HepG2 (cell line): Measurements from ENCODE around the gene LAMC1. TPM values are rescaled to one million over a fixed set of nuclear protein-coding genes. Genes with fewer than 3 reads are reported as not detected.

Experiments
- ELF1 ChIP-seq: sonication (generic); formaldehyde crosslinking; IDR thresholded peaks from 2 replicates; pipeline ENCODE4 v1.4.0; 2020; ENCODE audit warnings: missing genetic modification reagents
- HDAC1 ChIP-seq: sonication (generic); formaldehyde crosslinking; IDR thresholded peaks from 2 replicates; pipeline ENCODE4 v1.5.1; 2020; ENCODE audit warnings: mild to moderate bottlenecking, missing genetic modification reagents
- MIER3 ChIP-seq: IDR thresholded peaks from 2 replicates; pipeline ENCODE4 v1.6.1; 2016; ENCODE audit warnings: missing compliant biosample characterization, borderline replicate concordance
- MZF1 ChIP-seq: sonication (generic); formaldehyde crosslinking; IDR thresholded peaks from 2 replicates; pipeline ENCODE4 v1.8.1; 2023; ENCODE audit warnings: mild to moderate bottlenecking, missing genetic modification reagents, borderline replicate concordance
- NFE2 ChIP-seq: sonication (generic); formaldehyde crosslinking; IDR thresholded peaks from 2 replicates; pipeline ENCODE4 v1.4.0; 2020; ENCODE audit warnings: missing genetic modification reagents
- NFE2L1 ChIP-seq: sonication (generic); formaldehyde crosslinking; IDR thresholded peaks from 2 replicates; pipeline ENCODE4 v1.4.0; 2020; ENCODE audit warnings: missing genetic modification reagents, mild to moderate bottlenecking, borderline replicate concordance
- RBM22 ChIP-seq: fragments of 200-400 bp; formaldehyde crosslinking; optimal IDR thresholded peaks from 2 replicates; pipeline ENCODE3; 2017; ENCODE audit warnings: mild to moderate bottlenecking, low read length, moderate library complexity
- RXRA ChIP-seq: sonication (generic); formaldehyde crosslinking; IDR thresholded peaks from 2 replicates; pipeline ENCODE4 v1.5.1; 2020; ENCODE audit warnings: missing genetic modification reagents
- SNRNP70 ChIP-seq: fragments of 200-400 bp; formaldehyde crosslinking; IDR thresholded peaks from 2 replicates; pipeline ENCODE4 v1.6.1; 2017; ENCODE audit warnings: mild to moderate bottlenecking, low read depth, low read length, moderate library complexity
- TMF1 ChIP-seq: sonication (generic); formaldehyde crosslinking; IDR thresholded peaks from 2 replicates; pipeline ENCODE4 v1.8.1; 2022; ENCODE audit warnings: low read depth, missing genetic modification reagents
- ZBTB1 ChIP-seq: sonication (generic); formaldehyde crosslinking; IDR thresholded peaks from 2 replicates; pipeline ENCODE4 v1.4.0; 2020; ENCODE audit warnings: missing genetic modification reagents, borderline replicate concordance
- ZFP36L1 ChIP-seq: sonication (generic); formaldehyde crosslinking; IDR thresholded peaks from 2 replicates; pipeline ENCODE4 v1.8.0; 2022; ENCODE audit warnings: mild to moderate bottlenecking, missing genetic modification reagents, moderate library complexity
- ZFP82 ChIP-seq: sonication (generic); formaldehyde crosslinking; IDR thresholded peaks from 2 replicates; pipeline ENCODE4 v1.5.1; 2020; ENCODE audit warnings: mild to moderate bottlenecking, missing genetic modification reagents, borderline replicate concordance
- ZKSCAN5 ChIP-seq: sonication (generic); formaldehyde crosslinking; IDR thresholded peaks from 2 replicates; pipeline ENCODE4 v1.5.1; 2020; ENCODE audit warnings: mild to moderate bottlenecking, missing genetic modification reagents
- ZNF326 ChIP-seq: sonication (generic); formaldehyde crosslinking; IDR thresholded peaks from 2 replicates; pipeline ENCODE4 v1.4.0; 2020; ENCODE audit warnings: missing genetic modification reagents, borderline replicate concordance
- ZNF546 ChIP-seq: sonication (generic); formaldehyde crosslinking; conservative IDR thresholded peaks from 2 replicates; pipeline ENCODE4 v1.8.1; 2023; ENCODE audit warnings: mild to moderate bottlenecking, missing genetic modification reagents
- polyA plus RNA-seq, 8 experiments: library from polyadenylated mRNA; depleted of rRNA in 3 of 8; stranded (reverse) in 7 of 8; unstranded in 1 of 8; fragments of >200 nt; fragmentation: Illumina TruSeq in 4 of 8; extraction: Trizol in 4 of 8; gene quantifications; 2 replicates each; pipeline versions ENCODE4 v1.2.1 to v1.2.3, GENCODE V29; 2011 to 2016; ENCODE audit warnings: low read depth in 4 of 8, missing spikeins in 1 of 8, mixed read lengths in 1 of 8; ENCODE audit not compliant: insufficient read depth in 1 of 8
- total RNA-seq, 5 experiments: library from RNA; depleted of rRNA; stranded (reverse); fragments of >200 nt; fragmentation: Illumina TruSeq; extraction: Trizol; gene quantifications; 2 replicates each; pipeline ENCODE4 v1.2.3, GENCODE V29; 2016; ENCODE audit warnings: low read depth in 1 of 5
- TF ChIP-seq, protein P1 (sequence below): IDR thresholded peaks from 2 replicates; pipeline ENCODE4 v1.6.1; 2016
- TF ChIP-seq, protein P2 (sequence below), 2 experiments: sonication (generic) in 1 of 2; formaldehyde crosslinking in 1 of 2; IDR thresholded peaks; 2 replicates each; pipeline versions ENCODE4 v1.4.0 to v1.6.1; 2018 to 2020; ENCODE audit warnings: missing genetic modification reagents in 2 of 2, borderline replicate concordance in 1 of 2, low read depth in 1 of 2, mild to moderate bottlenecking in 1 of 2, missing biosample characterization in 1 of 2
- TF ChIP-seq, protein P3 (sequence below): sonication (generic); formaldehyde crosslinking; IDR thresholded peaks from 2 replicates; pipeline ENCODE4 v1.5.1; 2020; ENCODE audit warnings: mild to moderate bottlenecking, missing genetic modification reagents, moderate library complexity
- TF ChIP-seq, protein P4 (sequence below): sonication (generic); formaldehyde crosslinking; conservative IDR thresholded peaks from 2 replicates; pipeline ENCODE4 v1.8.1; 2023; ENCODE audit warnings: missing genetic modification reagents
- TF ChIP-seq, protein P5 (sequence below): sonication (generic); formaldehyde crosslinking; IDR thresholded peaks from 2 replicates; pipeline ENCODE4 v1.8.0; 2022; ENCODE audit warnings: mild to moderate bottlenecking, missing genetic modification reagents, moderate library complexity

Gene LAMC1
- total and polyA plus RNA-seq, 2 of the 13 experiments (the other 11 are each of a cell fraction or from before 2014, with no cell fraction given): 58.5 to 137 TPM

DNA sequence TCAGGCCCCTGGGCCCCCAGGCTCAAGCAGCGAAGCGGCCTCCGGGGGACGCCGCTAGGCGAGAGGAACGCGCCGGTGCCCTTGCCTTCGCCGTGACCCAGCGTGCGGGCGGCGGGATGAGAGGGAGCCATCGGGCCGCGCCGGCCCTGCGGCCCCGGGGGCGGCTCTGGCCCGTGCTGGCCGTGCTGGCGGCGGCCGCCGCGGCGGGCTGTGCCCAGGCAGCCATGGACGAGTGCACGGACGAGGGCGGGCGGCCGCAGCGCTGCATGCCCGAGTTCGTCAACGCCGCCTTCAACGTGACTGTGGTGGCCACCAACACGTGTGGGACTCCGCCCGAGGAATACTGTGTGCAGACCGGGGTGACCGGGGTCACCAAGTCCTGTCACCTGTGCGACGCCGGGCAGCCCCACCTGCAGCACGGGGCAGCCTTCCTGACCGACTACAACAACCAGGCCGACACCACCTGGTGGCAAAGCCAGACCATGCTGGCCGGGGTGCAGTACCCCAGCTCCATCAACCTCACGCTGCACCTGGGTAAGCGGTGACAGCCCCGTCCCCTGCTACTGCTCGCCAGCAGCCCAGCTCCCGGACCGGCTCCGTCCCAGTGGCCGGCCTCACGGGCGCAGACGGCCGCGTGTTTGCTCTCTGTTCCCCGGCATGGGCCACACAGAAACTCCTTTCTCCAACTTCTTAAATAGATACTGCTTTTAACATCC is 539 bp downstream of the LAMC1 start (continued):
- TF ChIP-seq, protein P1, sequence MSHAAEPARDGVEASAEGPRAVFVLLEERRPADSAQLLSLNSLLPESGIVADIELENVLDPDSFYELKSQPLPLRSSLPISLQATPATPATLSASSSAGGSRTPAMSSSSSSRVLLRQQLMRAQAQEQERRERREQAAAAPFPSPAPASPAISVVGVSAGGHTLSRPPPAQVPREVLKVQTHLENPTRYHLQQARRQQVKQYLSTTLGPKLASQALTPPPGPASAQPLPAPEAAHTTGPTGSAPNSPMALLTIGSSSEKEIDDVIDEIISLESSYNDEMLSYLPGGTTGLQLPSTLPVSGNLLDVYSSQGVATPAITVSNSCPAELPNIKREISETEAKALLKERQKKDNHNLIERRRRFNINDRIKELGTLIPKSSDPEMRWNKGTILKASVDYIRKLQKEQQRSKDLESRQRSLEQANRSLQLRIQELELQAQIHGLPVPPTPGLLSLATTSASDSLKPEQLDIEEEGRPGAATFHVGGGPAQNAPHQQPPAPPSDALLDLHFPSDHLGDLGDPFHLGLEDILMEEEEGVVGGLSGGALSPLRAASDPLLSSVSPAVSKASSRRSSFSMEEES: 0 out of 2 replicates have a peak, but pooled peaks have one; percentile 32
- TF ChIP-seq HDAC1 (CRISPR knock-in tag) (peak; percentile 82), RXRA (CRISPR knock-in tag) (peak; percentile 87), ELF1 (CRISPR knock-in tag) (peak; percentile 48), NFE2 (CRISPR knock-in tag) (no peak), SNRNP70 (no peak), ZNF326 (CRISPR knock-in tag) (no peak), ZNF546 (CRISPR knock-in tag) (no peak), RBM22 (no peak), ZFP82 (CRISPR knock-in tag) (peak; percentile 44; the same call in 1 of the 2 replicates), MZF1 (no peak), ZKSCAN5 (CRISPR knock-in tag) (no peak), NFE2L1 (no peak), TMF1 (no peak), MIER3 (peak; percentile 67; the same call in 1 of the 2 replicates), ZFP36L1 (CRISPR knock-in tag) (no peak), ZBTB1 (CRISPR knock-in tag) (no peak)
- TF ChIP-seq, protein P2, sequence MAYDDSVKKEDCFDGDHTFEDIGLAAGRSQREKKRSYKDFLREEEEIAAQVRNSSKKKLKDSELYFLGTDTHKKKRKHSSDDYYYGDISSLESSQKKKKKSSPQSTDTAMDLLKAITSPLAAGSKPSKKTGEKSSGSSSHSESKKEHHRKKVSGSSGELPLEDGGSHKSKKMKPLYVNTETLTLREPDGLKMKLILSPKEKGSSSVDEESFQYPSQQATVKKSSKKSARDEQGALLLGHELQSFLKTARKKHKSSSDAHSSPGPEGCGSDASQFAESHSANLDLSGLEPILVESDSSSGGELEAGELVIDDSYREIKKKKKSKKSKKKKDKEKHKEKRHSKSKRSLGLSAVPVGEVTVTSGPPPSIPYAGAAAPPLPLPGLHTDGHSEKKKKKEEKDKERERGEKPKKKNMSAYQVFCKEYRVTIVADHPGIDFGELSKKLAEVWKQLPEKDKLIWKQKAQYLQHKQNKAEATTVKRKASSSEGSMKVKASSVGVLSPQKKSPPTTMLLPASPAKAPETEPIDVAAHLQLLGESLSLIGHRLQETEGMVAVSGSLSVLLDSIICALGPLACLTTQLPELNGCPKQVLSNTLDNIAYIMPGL (CRISPR knock-in tag; IDR thresholded peaks at IDR 0.05; ENCODE audit: borderline replicate concordance in 1 of 2, low read depth in 1 of 2): peak; percentile 90 to 95
- TF ChIP-seq, protein P3, sequence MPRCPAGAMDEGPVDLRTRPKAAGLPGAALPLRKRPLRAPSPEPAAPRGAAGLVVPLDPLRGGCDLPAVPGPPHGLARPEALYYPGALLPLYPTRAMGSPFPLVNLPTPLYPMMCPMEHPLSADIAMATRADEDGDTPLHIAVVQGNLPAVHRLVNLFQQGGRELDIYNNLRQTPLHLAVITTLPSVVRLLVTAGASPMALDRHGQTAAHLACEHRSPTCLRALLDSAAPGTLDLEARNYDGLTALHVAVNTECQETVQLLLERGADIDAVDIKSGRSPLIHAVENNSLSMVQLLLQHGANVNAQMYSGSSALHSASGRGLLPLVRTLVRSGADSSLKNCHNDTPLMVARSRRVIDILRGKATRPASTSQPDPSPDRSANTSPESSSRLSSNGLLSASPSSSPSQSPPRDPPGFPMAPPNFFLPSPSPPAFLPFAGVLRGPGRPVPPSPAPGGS (CRISPR knock-in tag): peak; percentile 30; the same call in 1 of the 2 replicates
- TF ChIP-seq, protein P4, sequence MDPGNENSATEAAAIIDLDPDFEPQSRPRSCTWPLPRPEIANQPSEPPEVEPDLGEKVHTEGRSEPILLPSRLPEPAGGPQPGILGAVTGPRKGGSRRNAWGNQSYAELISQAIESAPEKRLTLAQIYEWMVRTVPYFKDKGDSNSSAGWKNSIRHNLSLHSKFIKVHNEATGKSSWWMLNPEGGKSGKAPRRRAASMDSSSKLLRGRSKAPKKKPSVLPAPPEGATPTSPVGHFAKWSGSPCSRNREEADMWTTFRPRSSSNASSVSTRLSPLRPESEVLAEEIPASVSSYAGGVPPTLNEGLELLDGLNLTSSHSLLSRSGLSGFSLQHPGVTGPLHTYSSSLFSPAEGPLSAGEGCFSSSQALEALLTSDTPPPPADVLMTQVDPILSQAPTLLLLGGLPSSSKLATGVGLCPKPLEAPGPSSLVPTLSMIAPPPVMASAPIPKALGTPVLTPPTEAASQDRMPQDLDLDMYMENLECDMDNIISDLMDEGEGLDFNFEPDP: no peak
- TF ChIP-seq, protein P5, sequence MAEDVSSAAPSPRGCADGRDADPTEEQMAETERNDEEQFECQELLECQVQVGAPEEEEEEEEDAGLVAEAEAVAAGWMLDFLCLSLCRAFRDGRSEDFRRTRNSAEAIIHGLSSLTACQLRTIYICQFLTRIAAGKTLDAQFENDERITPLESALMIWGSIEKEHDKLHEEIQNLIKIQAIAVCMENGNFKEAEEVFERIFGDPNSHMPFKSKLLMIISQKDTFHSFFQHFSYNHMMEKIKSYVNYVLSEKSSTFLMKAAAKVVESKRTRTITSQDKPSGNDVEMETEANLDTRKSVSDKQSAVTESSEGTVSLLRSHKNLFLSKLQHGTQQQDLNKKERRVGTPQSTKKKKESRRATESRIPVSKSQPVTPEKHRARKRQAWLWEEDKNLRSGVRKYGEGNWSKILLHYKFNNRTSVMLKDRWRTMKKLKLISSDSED (CRISPR knock-in tag): no peak
